GM19025 (cell line): Measurements from ENCODE around the gene DLL4.

Experiments
- ATAC-seq: cut with Tn5 transposase; IDR thresholded peaks from one replicate; pipeline ENCODE4 v1.9.1; 2021; ENCODE audit warnings: mild to moderate bottlenecking, low read depth, moderate library complexity; ENCODE audit not compliant: unreplicated experiment

DLL4 gene

DNA sequence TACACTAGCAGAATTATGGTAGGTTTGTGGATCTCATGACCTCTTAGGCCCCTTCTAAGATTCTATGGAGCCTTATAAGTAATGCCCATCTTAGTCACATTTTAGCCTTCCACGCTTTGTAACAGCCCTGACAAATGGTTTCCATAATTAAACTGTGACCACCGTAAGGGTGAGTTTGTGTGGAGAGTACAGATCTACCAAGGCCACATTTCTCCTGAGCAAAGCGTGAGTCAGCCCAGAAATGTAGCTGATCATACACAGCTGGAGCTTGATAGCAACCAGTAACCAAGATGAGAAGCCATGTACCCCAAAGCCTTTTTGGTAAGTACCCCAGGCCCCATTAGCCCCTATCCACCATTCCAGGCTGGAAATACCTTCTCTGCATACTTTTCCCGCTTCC is 55.8 kb downstream of the DLL4 start:
- ATAC-seq: no peak

- ATAC-seq: no peak
Observed at GRCh38 chr15:40985541-40986330, 56.6 kb downstream of the DLL4 start.

DNA sequence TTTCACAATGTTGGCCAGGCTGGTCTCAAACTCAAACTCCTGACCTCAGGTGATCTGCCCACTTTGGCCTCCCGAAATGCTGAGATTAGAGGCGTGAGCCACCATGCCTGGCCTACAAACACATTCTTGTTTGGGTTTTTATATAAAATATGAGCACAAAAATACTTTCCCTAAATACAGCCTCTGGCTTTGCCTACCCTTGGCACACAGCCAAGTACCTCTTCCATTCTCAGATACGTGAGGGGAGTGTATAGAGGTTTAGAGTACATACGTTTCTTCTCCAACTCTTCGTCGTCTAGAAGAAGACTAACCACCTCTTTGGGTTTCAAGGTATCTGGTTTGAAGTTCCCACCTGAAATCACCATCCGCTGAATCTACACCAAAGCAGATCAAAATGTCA is 57.7 kb downstream of the DLL4 start:
- no peak for ATAC-seq

- ATAC-seq: no peak
Observed at GRCh38 chr15:40988156-40988555, 59.0 kb downstream of the DLL4 start.
